ENCODE results near the gene WDR44.
"Not testable (repeated sequence)": the region's sequence is repeated elsewhere in the genome, so short reads cannot be mapped to it uniquely, and the experiment has no call there.

The WDR44 gene

GRCh38 chrX:118360429-118361125, 14.7 kb downstream of the WDR44 start:
- in situ Hi-C loops (cut with MboI; ENCODE audit: low sequenced_read_pairs): no loop called here

GRCh38 chrX:118364261-118364660, 18.4 kb downstream of the WDR44 start:
- in situ Hi-C loops (cut with MboI; ENCODE audit: low sequenced_read_pairs): no loop called here

GRCh38 chrX:118367338-118367737, 21.4 kb downstream of the WDR44 start:
- in situ Hi-C loops (cut with MboI; ENCODE audit: low sequenced_read_pairs): no loop called here

GRCh38 chrX:118368398-118368797, 22.5 kb downstream of the WDR44 start:
- in situ Hi-C loops (cut with MboI; ENCODE audit: low sequenced_read_pairs): no loop called here

- in situ Hi-C loops (cut with MboI; ENCODE audit: low sequenced_read_pairs): no loop called here
Measured at GRCh38 chrX:118370921-118371624, 25.2 kb downstream of the WDR44 start.

GRCh38 chrX:118373538-118373937, 27.6 kb downstream of the WDR44 start:
- in situ Hi-C loops (cut with MboI; ENCODE audit: low sequenced_read_pairs): no loop called here

GRCh38 chrX:118383120-118383519, 37.2 kb downstream of the WDR44 start:
- in situ Hi-C loops (cut with MboI; ENCODE audit: low sequenced_read_pairs): no loop called here

- in situ Hi-C loops (cut with MboI; ENCODE audit: low sequenced_read_pairs): no loop called here
Measured at GRCh38 chrX:118392716-118393115, 46.8 kb downstream of the WDR44 start.

- in situ Hi-C loops (cut with MboI; ENCODE audit: low sequenced_read_pairs): no loop called here
Measured at GRCh38 chrX:118396113-118396512, 50.2 kb downstream of the WDR44 start.

- in situ Hi-C loops (cut with MboI; ENCODE audit: low sequenced_read_pairs): no loop called here
Measured at GRCh38 chrX:118418811-118419251, 72.9 kb downstream of the WDR44 start.

GRCh38 chrX:118420462-118420861, 74.6 kb downstream of the WDR44 start:
- in situ Hi-C loops (cut with MboI; ENCODE audit: low sequenced_read_pairs): no loop called here

- in situ Hi-C loops (cut with MboI; ENCODE audit: low sequenced_read_pairs): no loop called here
Measured at GRCh38 chrX:118423558-118423957, 77.7 kb downstream of the WDR44 start.

GRCh38 chrX:118432799-118433198, 86.9 kb downstream of the WDR44 start:
- in situ Hi-C loops (cut with MboI; ENCODE audit: low sequenced_read_pairs): no loop called here

GRCh38 chrX:118437283-118437682, 91.4 kb downstream of the WDR44 start:
- in situ Hi-C loops (cut with MboI; ENCODE audit: low sequenced_read_pairs): no loop called here

- in situ Hi-C loops (cut with MboI; ENCODE audit: low sequenced_read_pairs): no loop called here
Measured at GRCh38 chrX:118448273-118448783, 102.4 kb downstream of the WDR44 start.

GRCh38 chrX:118455013-118455412, 109.1 kb downstream of the WDR44 start:
- in situ Hi-C loops (cut with MboI; ENCODE audit: low sequenced_read_pairs): no loop called here

- in situ Hi-C loops (cut with MboI; ENCODE audit: low sequenced_read_pairs): no loop called here
Measured at GRCh38 chrX:118459494-118459893, 113.6 kb downstream of the WDR44 start.

GRCh38 chrX:118464501-118464900, 118.6 kb downstream of the WDR44 start:
- in situ Hi-C loops (cut with MboI; ENCODE audit: low sequenced_read_pairs): no loop called here

- in situ Hi-C loops (cut with MboI; ENCODE audit: low sequenced_read_pairs): no loop called here
Measured at GRCh38 chrX:118468122-118468521, 122.2 kb downstream of the WDR44 start.

- in situ Hi-C loops (cut with MboI; ENCODE audit: low sequenced_read_pairs): not testable (repeated sequence)
Measured at GRCh38 chrX:118470721-118471347, 124.9 kb downstream of the WDR44 start.

GRCh38 chrX:118474586-118474985, 128.7 kb downstream of the WDR44 start:
- in situ Hi-C loops (cut with MboI; ENCODE audit: low sequenced_read_pairs): no loop called here

GRCh38 chrX:118475903-118476302, 130.0 kb downstream of the WDR44 start:
- in situ Hi-C loops (cut with MboI; ENCODE audit: low sequenced_read_pairs): no loop called here

Data from HL-60/S4 treated with phorbol 12-myristate 13-acetate at 8.2 ng/mL for 4 days and 3 days (cell line).